Heart right ventricle (tissue), 16 donors: ENCODE results near the gene SHKBP1. TPM values are rescaled to one million over a fixed set of nuclear protein-coding genes. Genes with fewer than 3 reads are reported as not detected.
"Not testable (repeated sequence)": the region's sequence is repeated elsewhere in the genome, so short reads cannot be mapped to it uniquely, and the experiment has no call there.

ENCODE experiments used
- ATAC-seq, 8 donors: fragments of 200-7000 bp; cut with Tn5 transposase; one replicate each; pipeline ENCODE4 v1.9.1; 2020; ENCODE audit warnings: mild to moderate bottlenecking in 8 of 8, moderate library complexity in 8 of 8, moderate number of reproducible peaks in 1 of 8
- DNase-seq, 2 donors: peaks; one replicate each; pipeline ENCODE4 v3.0.0-alpha.2; 2020
- H3K27ac ChIP-seq, 10 donors: fragments of 200-600 bp; sonication (generic) in 2 of 10; one replicate each; pipeline versions ENCODE4 v1.5.0 to v1.8.0; 2020 to 2022; ENCODE audit warnings: mild to moderate bottlenecking in 3 of 10
- H3K27me3 ChIP-seq, 7 donors: fragments of 200-600 bp; one replicate each; pipeline ENCODE4 v1.8.0; 2021 to 2022; ENCODE audit warnings: mild to moderate bottlenecking in 2 of 7
- H3K36me3 ChIP-seq, 9 donors: fragments of 200-600 bp; sonication (generic) in 1 of 9; one replicate each; pipeline versions ENCODE4 v1.5.0 to v1.8.0; 2020 to 2022; ENCODE audit warnings: mild to moderate bottlenecking in 2 of 9
- H3K4me1 ChIP-seq, 9 donors: fragments of 200-600 bp; sonication (generic) in 1 of 9; one replicate each; pipeline versions ENCODE4 v1.5.0 to v1.8.0; 2020 to 2022; ENCODE audit warnings: mild to moderate bottlenecking in 4 of 9
- H3K4me3 ChIP-seq, 10 donors: fragments of 200-600 bp; sonication (generic) in 2 of 10; one replicate each; pipeline versions ENCODE4 v1.5.0 to v1.8.0; 2020 to 2022; ENCODE audit warnings: mild to moderate bottlenecking in 7 of 10, moderate library complexity in 2 of 10
- H3K9me3 ChIP-seq, 11 donors: fragments of 200-600 bp in 10 of 11; sonication (generic) in 2 of 11; one replicate each; pipeline versions ENCODE4 v1.5.0 to v1.8.0; 2013 to 2022; ENCODE audit warnings: mild to moderate bottlenecking in 2 of 11, control low read depth in 1 of 11, moderate library complexity in 1 of 11
- WGBS, 2 donors: extraction: QIAGEN DNeasy Blood & Tissue Kit; methylation state at CpG; one replicate each; pipeline ENCODE4 v1.1.7; 2013; ENCODE audit warnings: inconsistent platforms in 1 of 2; 5-methylcytosine and 5-hydroxymethylcytosine counted together
- intact Hi-C, 10 donors: fragments of 100-400 bp; cut with DNase I; formaldehyde crosslinking; loops; one replicate each; pipeline versions ENCODE4 v1.11.1 to v1.14.2; 2022
- polyA plus RNA-seq, 2 donors: library from polyadenylated mRNA; stranded (reverse); fragments of 200-250 nt; gene quantifications; one replicate each; pipeline ENCODE4 v1.2.3, GENCODE V29; 2013
- total RNA-seq, 10 donors: library from RNA; stranded (reverse); fragmentation: NEBNext Ultra II Directional in 3 of 10; extraction: Animal tissue kit (Norgen Biotek cat#: 25700) in 3 of 10; gene quantifications; one replicate each; pipeline versions ENCODE4 v1.2.1 to v1.2.4, GENCODE V29; 2021 to 2023
- TF ChIP-seq, protein P1 (sequence below), 9 donors: fragments of 200-600 bp; sonication (generic) in 2 of 9; IDR thresholded peaks; one replicate each; pipeline versions ENCODE4 v1.5.0 to v1.8.0; 2021 to 2022; ENCODE audit warnings: antibody characterized with exemption in 9 of 9, mild to moderate bottlenecking in 5 of 9, moderate library complexity in 1 of 9
- donor health status: Arrhythmogenic right ventricular cardiomyopathy.
- donor health status: ischemic (EF 13 %, LVEDD 7.1; RV severe dilation, severe dysfunction).
- donor health status: healthy with polysubstance abuse.
- donor health status: DM: no; HTN: yes; CAD: no.
- donor health status: DM: no; HTN: no; CAD: no.
- donor health status: ischemic (EF 25% LVEDD 6.9; RV normal size, moderate dysfunction).
- donor health status: ischemic (EF 25% LVEDD 5.7; RV mildly dilated, moderate dysfunction).
- donor health status: healthy.
- donor health status: DM: yes; HTN: yes; CAD: no.
- donor health status: Ischemic cardiomyopathy.
- donor health status: ischemic (EF 35%, LVEDD 5.7; RV mildly dilated, moderate dysfunction).
- donor health status: nonischemic (EF 11% LVEDD 7.7; RV severe dilation, severe dysfunction).
- donor health status: DM: yes; HTN: yes; CAD: no.
- donor health status: PGD.
- donor health status: ischemic (EF 29% LVEDD 5.4; RV normal size, mild dysfunction).
- donor health status: nonischemic (EF 23%, LVEDD 6.1; RV moderate dilation, normal function).

The SHKBP1 gene
- total and polyA plus RNA-seq, 12 donors: 12.0 to 43.1 (median 16.4) TPM

DNA sequence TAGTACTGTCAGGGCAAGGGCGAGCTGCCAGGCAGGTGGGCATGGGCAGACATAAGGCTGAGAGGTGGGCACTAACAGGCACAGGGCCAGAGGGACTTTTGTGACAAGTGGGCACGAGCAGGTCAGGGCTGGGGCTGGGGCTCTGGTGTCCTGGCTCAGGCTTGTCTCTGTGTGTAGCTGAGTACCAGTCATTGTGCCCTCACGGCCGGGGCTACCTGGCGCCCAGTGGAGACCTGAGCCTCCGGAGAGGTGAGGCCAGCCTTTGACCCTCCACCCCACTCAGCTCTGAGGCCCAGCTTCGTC, 46.1 kb downstream of the SHKBP1 start:
- peak overlapping the region in 1 of 10 donors; percentile 31 for H3K27ac ChIP-seq
- ATAC-seq (peak in 1 of 8 donors; percentile 12), DNase-seq (no peak)
- H3K9me3 ChIP-seq: no peaks in the 10 kb centered on the region
- TF ChIP-seq, protein P1, sequence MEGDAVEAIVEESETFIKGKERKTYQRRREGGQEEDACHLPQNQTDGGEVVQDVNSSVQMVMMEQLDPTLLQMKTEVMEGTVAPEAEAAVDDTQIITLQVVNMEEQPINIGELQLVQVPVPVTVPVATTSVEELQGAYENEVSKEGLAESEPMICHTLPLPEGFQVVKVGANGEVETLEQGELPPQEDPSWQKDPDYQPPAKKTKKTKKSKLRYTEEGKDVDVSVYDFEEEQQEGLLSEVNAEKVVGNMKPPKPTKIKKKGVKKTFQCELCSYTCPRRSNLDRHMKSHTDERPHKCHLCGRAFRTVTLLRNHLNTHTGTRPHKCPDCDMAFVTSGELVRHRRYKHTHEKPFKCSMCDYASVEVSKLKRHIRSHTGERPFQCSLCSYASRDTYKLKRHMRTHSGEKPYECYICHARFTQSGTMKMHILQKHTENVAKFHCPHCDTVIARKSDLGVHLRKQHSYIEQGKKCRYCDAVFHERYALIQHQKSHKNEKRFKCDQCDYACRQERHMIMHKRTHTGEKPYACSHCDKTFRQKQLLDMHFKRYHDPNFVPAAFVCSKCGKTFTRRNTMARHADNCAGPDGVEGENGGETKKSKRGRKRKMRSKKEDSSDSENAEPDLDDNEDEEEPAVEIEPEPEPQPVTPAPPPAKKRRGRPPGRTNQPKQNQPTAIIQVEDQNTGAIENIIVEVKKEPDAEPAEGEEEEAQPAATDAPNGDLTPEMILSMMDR (IDR thresholded peaks at IDR 0.05): no peak
- WGBS, 2 donors: 87 to 93% methylated on average over 7 of the region's 7 CpGs
- H3K27me3 ChIP-seq: no peaks in the 10 kb centered on the region
- peaks cover 0 to 100% (median 52%) of the 10 kb centered on the region in 9 donors for H3K36me3 ChIP-seq
- H3K4me3 ChIP-seq: no peak overlapping the region
- intact Hi-C loops: no loop called here
- peaks cover 0 to 14% (median 9%) of the 10 kb centered on the region in 9 donors for H3K4me1 ChIP-seq

GRCh38 chr19:40623403-40624251, 47.0 kb downstream of the SHKBP1 start:
- Histone ChIP-seq H3K27me3 (no peaks in the 10 kb centered on the region), H3K27ac (peak overlapping the region in 1 of 10 donors; percentile 31), H3K4me1 (peaks cover 0 to 14% (median 9%) of the 10 kb centered on the region in 9 donors), H3K9me3 (no peaks in the 10 kb centered on the region), H3K4me3 (no peak overlapping the region), H3K36me3 (peaks cover 0 to 100% (median 52%) of the 10 kb centered on the region in 9 donors)
- peak in 2 of 8 donors; percentile 10 to 13 for ATAC-seq
- 47 to 59% methylated on average over 41 of the region's 41 CpGs for WGBS, 2 donors
- intact Hi-C loops: no loop called here
- DNase-seq: no peak
- TF ChIP-seq, protein P1 (IDR thresholded peaks at IDR 0.05): no peak

- H3K9me3 ChIP-seq, DNase-seq, H3K27ac ChIP-seq, H3K4me3 ChIP-seq, intact Hi-C loops, ATAC-seq, H3K27me3 ChIP-seq: not testable (repeated sequence)
- H3K4me1 ChIP-seq: peaks cover 0 to 12% (median 6%) of the 10 kb centered on the region in 9 donors
- WGBS, 2 donors: 86 to 91% methylated on average over 14 of the region's 14 CpGs
- peaks cover 0 to 100% (median 53%) of the 10 kb centered on the region in 9 donors for H3K36me3 ChIP-seq
Observed at GRCh38 chr19:40624369-40625153, 47.9 kb downstream of the SHKBP1 start.

- DNase-seq (no peak), ATAC-seq (no peak)
- no peak overlapping the region for H3K27ac ChIP-seq
- intact Hi-C loops: no loop called here
- H3K4me3 ChIP-seq: no peak overlapping the region
- H3K4me1 ChIP-seq: peaks cover 0 to 4% (median 0%) of the 10 kb centered on the region in 9 donors
- H3K27me3 ChIP-seq: no peaks in the 10 kb centered on the region
- peaks cover 0 to 99% (median 43%) of the 10 kb centered on the region in 9 donors for H3K36me3 ChIP-seq
- WGBS, 2 donors: 70 to 72% methylated on average over 7 of the region's 7 CpGs
- H3K9me3 ChIP-seq: no peaks in the 10 kb centered on the region
- TF ChIP-seq, protein P1 (IDR thresholded peaks at IDR 0.05): no peak
Observed at GRCh38 chr19:40625406-40626120, 48.9 kb downstream of the SHKBP1 start.
